Mesendoderm (in vitro differentiated cells): ENCODE results near the gene KDM7A.

Experiments used
- DNase-seq: peaks from one replicate; pipeline ENCODE4 v3.0.0; 2013
- H2AK5ac ChIP-seq: 2 replicates; pipeline ENCODE4 v1.6.1; 2013; ENCODE audit warnings: low read length, inconsistent platforms
- H2BK120ac ChIP-seq: 2 replicates; pipeline ENCODE4 v1.6.1; 2013; ENCODE audit warnings: low read depth, mild to moderate bottlenecking, low read length, moderate library complexity, mixed read lengths
- H2BK15ac ChIP-seq: replicated peaks from 2 replicates; pipeline ENCODE4 v1.6.1; 2013; ENCODE audit warnings: low read depth, mild to moderate bottlenecking, moderate library complexity
- H2BK5ac ChIP-seq: 2 replicates; pipeline ENCODE4 v1.6.1; 2013; ENCODE audit warnings: low read length, inconsistent platforms
- H3K18ac ChIP-seq: 2 replicates; pipeline ENCODE4 v1.6.1; 2013; ENCODE audit warnings: mild to moderate bottlenecking, low read length, mixed read lengths
- H3K23ac ChIP-seq: one replicate; pipeline ENCODE4 v1.6.1; 2013; ENCODE audit warnings: low read length
- H3K27ac ChIP-seq: 2 replicates; pipeline ENCODE4 v1.5.1; 2013; ENCODE audit warnings: low read depth, mild to moderate bottlenecking, inconsistent platforms, low read length, moderate library complexity
- H3K27me3 ChIP-seq: 2 replicates; pipeline ENCODE4 v1.6.1; 2013; ENCODE audit warnings: low read length, control low read depth, mild to moderate bottlenecking, inconsistent platforms; ENCODE audit not compliant: insufficient read depth, poor library complexity
- H3K36me3 ChIP-seq: 2 replicates; pipeline ENCODE4 v1.6.1; 2013; ENCODE audit warnings: low read length, inconsistent platforms; ENCODE audit not compliant: control insufficient read depth, insufficient read depth
- H3K4ac ChIP-seq: one replicate; pipeline ENCODE4 v1.6.1; 2013; ENCODE audit warnings: low read depth, mild to moderate bottlenecking, low read length, moderate library complexity
- H3K4me1 ChIP-seq: 2 replicates; pipeline ENCODE4 v1.6.1; 2013; ENCODE audit warnings: low read depth, low read length, inconsistent platforms; ENCODE audit not compliant: control insufficient read depth
- H3K4me2 ChIP-seq: 2 replicates; pipeline ENCODE4 v1.6.1; 2013; ENCODE audit warnings: low read length
- H3K4me3 ChIP-seq: 2 replicates; pipeline ENCODE4 v1.5.1; 2013; ENCODE audit warnings: mild to moderate bottlenecking, low read length
- H3K56ac ChIP-seq: one replicate; pipeline ENCODE4 v1.6.1; 2013; ENCODE audit warnings: low read length
- H3K79me1 ChIP-seq: 2 replicates; pipeline ENCODE4 v1.6.1; 2013; ENCODE audit warnings: low read length, inconsistent platforms
- H3K79me2 ChIP-seq: 2 replicates; pipeline ENCODE4 v1.6.1; 2013; ENCODE audit warnings: mild to moderate bottlenecking, low read length; ENCODE audit not compliant: control insufficient read depth, insufficient read depth
- H3K9ac ChIP-seq: 2 replicates; pipeline ENCODE4 v1.6.1; 2013; ENCODE audit warnings: low read length, inconsistent platforms
- H4K5ac ChIP-seq: one replicate; pipeline ENCODE4 v1.6.1; 2013; ENCODE audit warnings: low read length
- H4K8ac ChIP-seq: one replicate; pipeline ENCODE4 v1.6.1; 2013; ENCODE audit warnings: low read depth, mild to moderate bottlenecking, control low read depth, low read length, moderate library complexity
- WGBS: extraction: QIAGEN DNeasy Blood & Tissue Kit; methylation state at CpG from one replicate; pipeline ENCODE4 v1.1.7; 2013; ENCODE audit warnings: low lambda C conversion rate, missing lambda C conversion rate; ENCODE audit not compliant: insufficient coverage; ENCODE audit errors: extremely low coverage; 5-methylcytosine and 5-hydroxymethylcytosine counted together

The KDM7A gene

DNA sequence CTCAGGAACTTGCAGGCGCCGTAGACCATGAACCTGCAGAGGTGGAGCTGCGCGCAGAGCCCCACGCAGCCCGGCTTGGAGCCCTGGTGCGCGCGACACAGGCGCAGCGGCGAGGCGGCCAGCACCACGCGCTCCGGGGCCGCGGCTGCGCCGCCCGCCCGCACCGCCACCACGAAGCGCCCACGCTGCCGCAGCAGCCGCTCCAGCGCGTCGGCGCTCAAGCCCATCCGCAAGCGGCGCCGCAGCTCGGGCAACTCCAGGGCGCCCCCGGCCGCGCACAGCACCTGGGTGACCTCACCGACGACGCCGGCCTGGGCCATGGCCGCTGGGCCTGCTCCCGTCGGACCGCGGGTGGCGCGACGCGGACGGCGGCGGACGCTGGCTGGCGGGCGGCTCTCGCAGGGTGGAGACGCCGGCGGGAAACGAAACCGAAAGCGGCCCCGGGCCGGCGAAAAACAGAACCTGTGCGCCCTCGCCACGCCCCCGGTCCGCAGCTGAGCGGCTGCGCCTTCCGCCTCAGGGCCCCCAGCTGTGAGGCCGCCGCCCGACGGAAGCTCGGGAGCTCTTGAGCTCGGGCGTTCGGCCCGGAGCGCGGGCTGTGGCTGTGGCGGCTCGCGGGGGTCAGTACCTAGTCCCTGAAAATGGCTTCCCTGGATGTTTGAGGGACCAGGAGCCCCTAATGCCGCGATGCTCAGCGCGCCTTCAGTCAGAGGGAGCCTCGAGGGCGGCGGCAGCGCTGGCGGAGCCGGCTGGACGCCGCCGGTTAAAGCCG lies 114.1 kb downstream of the KDM7A start, which contains the start of gene PARP12:
PARP12 (minus strand) TSS at position 424 of the 772 bp plus-strand sequence; CDS start at position 320, 104 bp downstream.
- H2BK15ac ChIP-seq = no peak within 1 kb of the TSS
- H4K8ac ChIP-seq = no peak within 1 kb of the TSS

DNA sequence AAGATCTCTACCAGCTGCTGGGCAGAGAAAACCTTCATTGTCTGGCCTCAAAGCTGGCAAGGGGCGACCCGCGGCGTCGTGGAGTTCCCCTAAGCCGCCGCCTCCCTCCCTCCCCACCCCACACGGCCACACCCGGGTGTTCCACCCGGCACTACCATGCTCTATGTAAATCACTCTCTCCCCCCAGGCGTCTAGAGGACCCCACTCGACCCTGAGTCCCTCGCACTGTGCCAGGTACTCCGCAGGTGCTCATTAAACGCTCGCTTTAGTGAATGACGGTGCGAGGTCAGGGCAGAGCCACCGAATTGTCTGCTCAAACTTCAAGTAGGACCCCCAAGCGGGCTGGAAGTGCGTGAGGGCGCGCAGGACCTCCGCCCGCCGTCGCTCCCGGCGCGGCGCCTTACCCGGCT lies 114.7 kb downstream of the KDM7A start:
- Histone ChIP-seq H3K4me3 (no peak overlapping the region), H3K36me3 (no peaks in the 10 kb centered on the region), H3K79me1 (no peaks in the 10 kb centered on the region), H4K5ac (no peak overlapping the region), H3K79me2 (no peaks in the 10 kb centered on the region), H3K9ac (peak overlapping the region; percentile 62), H3K18ac (peak overlapping the region; percentile 11), H2BK5ac (no peak overlapping the region), H3K4me1 (no peaks in the 10 kb centered on the region), H2AK5ac (no peak overlapping the region), H3K27ac (no peak overlapping the region), H3K4me2 (peak overlapping the region; percentile 70), H4K8ac (no peak overlapping the region), H3K56ac (peak overlapping the region; percentile 88), H2BK120ac (no peak overlapping the region), H3K23ac (no peak overlapping the region), H2BK15ac (no peak overlapping the region), H3K4ac (no peak overlapping the region), H3K27me3 (peaks cover 4% of the 10 kb centered on the region)
- DNase-seq = no peak
- WGBS = no CpG with 5 or more reads among the region's 32 CpGs

More for the DNA sequence above, 114.1 kb downstream of the KDM7A start, which contains the start of gene PARP12:
- peak within 1 kb of the TSS; percentile 88 for H3K56ac ChIP-seq
- H3K4me2 ChIP-seq = peak within 1 kb of the TSS; percentile 70
- no peak within 1 kb of the TSS for H3K23ac ChIP-seq
- no peak within 1 kb of the TSS for H3K4ac ChIP-seq
- H3K4me1 ChIP-seq = no peaks in the 10 kb centered on the region
- no peaks in the 10 kb centered on the region for H3K79me2 ChIP-seq
- no peak within 1 kb of the TSS for H4K5ac ChIP-seq
- peak; percentile 74 for DNase-seq
- no peaks in the 10 kb centered on the region for H3K79me1 ChIP-seq
- peak within 1 kb of the TSS; percentile 43 for H3K18ac ChIP-seq
- H2BK120ac ChIP-seq = no peak within 1 kb of the TSS
- H3K27ac ChIP-seq = no peak within 1 kb of the TSS
- peak within 1 kb of the TSS; percentile 32 for H3K4me3 ChIP-seq
- no peak within 1 kb of the TSS for H2BK5ac ChIP-seq
- peak within 1 kb of the TSS; percentile 62 for H3K9ac ChIP-seq
- no CpG with 5 or more reads among the region's 106 CpGs for WGBS
- peaks cover 4% of the 10 kb centered on the region for H3K27me3 ChIP-seq
- no peaks in the 10 kb centered on the region for H3K36me3 ChIP-seq
- H2AK5ac ChIP-seq = no peak within 1 kb of the TSS

DNA sequence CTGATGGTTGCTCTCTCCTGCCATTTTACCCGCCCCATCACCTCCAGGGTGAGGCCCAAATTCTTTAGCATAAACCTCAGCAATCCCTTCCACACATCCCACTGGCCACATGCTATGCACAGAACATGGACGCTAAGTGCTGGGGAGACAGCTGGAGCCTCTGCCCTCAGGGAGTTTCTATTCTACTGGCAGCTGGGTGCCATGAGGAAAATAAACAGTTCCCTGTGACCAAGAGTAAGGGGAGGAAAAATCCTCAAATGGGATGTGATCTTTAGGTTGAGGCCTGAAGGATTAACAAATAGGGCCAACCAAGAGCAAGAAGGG lies 115.2 kb downstream of the KDM7A start:
- no peaks in the 10 kb centered on the region for H3K4me1 ChIP-seq
- H3K27ac ChIP-seq = no peak overlapping the region
- no peak overlapping the region for H3K56ac ChIP-seq
- H3K79me1 ChIP-seq = no peaks in the 10 kb centered on the region
- no CpG with 5 or more reads among the region's 2 CpGs for WGBS
- H4K8ac ChIP-seq = no peak overlapping the region
- H3K4ac ChIP-seq = no peak overlapping the region
- no peak overlapping the region for H2BK120ac ChIP-seq
- peaks cover 4% of the 10 kb centered on the region for H3K27me3 ChIP-seq
- no peak overlapping the region for H2AK5ac ChIP-seq
- no peak overlapping the region for H2BK15ac ChIP-seq
- H3K4me2 ChIP-seq = no peak overlapping the region
- H3K18ac ChIP-seq = no peak overlapping the region
- H3K4me3 ChIP-seq = no peak overlapping the region
- no peak for DNase-seq
- H3K9ac ChIP-seq = no peak overlapping the region
- no peaks in the 10 kb centered on the region for H3K79me2 ChIP-seq
- no peak overlapping the region for H4K5ac ChIP-seq
- no peaks in the 10 kb centered on the region for H3K36me3 ChIP-seq
- no peak overlapping the region for H3K23ac ChIP-seq
- H2BK5ac ChIP-seq = no peak overlapping the region

DNA sequence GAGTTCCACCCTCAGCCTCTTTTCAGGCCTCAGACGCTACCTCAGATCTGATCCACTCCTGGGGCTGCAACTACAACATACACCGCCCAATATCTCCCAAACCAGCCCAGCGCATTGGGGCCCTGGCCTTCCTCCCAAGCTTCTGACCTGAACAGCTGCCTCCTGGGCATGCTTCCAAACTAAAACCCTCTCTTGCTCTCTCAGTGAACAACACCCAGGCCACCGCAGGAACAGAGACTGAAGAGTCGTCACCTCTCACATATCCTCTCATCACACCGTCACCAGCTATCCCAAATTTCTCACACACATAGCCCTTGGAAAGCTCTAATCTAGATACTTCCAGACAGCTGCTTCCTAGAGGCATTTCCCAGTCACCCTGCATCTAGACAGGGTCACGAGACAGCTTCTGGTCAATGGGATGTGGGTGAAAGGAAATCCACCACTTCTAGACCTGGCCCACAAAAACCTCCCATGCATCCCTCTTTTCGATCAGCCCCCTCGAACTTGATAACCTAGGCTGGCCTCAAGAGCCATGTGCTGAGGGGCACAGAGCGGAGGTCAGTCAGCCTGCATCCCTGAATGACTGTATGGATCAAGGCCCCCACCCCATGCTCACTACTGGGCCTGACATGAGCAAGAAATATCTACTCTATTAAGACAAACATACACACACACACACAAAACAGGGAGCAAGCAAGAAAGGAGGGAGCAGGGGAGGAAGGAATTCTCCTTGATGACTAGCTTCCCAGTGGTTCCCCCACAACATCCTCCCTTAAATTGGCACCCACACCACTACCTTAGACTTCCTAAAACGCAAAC lies 115.8 kb downstream of the KDM7A start:
- no peak overlapping the region for H3K56ac ChIP-seq
- no peak overlapping the region for H3K27ac ChIP-seq
- H2BK120ac ChIP-seq = no peak overlapping the region
- no peak overlapping the region for H4K5ac ChIP-seq
- WGBS = no CpG with 5 or more reads among the region's 11 CpGs
- H3K18ac ChIP-seq = no peak overlapping the region
- no peak overlapping the region for H4K8ac ChIP-seq
- no peaks in the 10 kb centered on the region for H3K36me3 ChIP-seq
- no peaks in the 10 kb centered on the region for H3K79me1 ChIP-seq
- H3K79me2 ChIP-seq = no peaks in the 10 kb centered on the region
- H3K4ac ChIP-seq = no peak overlapping the region
- DNase-seq = no peak
- H3K23ac ChIP-seq = no peak overlapping the region
- H2AK5ac ChIP-seq = no peak overlapping the region
- H3K4me3 ChIP-seq = no peak overlapping the region
- H2BK5ac ChIP-seq = no peak overlapping the region
- H3K27me3 ChIP-seq = peaks cover 4% of the 10 kb centered on the region
- H3K4me2 ChIP-seq = no peak overlapping the region
- H3K4me1 ChIP-seq = no peaks in the 10 kb centered on the region
- H2BK15ac ChIP-seq = no peak overlapping the region
- no peak overlapping the region for H3K9ac ChIP-seq

DNA sequence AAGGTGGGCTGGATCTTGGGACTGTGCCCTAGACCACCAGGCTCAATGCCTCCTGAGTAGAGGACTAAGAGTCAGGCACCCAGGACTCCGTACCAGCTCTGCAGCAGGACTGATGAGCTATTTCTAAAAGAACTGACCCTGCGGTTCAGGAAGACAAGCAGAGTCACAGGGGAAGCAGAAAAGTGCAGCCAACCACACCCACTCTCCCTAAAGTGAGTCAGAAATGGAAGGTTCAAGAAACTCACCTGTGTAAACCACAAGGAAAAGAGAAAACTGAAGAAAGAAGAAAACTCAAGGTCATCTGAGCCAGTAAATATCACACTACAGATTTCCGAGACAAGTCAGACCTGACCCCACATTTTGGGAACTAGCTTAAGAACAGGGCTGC lies 116.5 kb downstream of the KDM7A start:
- H3K27me3 ChIP-seq = peaks cover 4% of the 10 kb centered on the region
- no peak overlapping the region for H3K9ac ChIP-seq

More for the DNA sequence above, 116.5 kb downstream of the KDM7A start:
- Histone ChIP-seq H3K79me2 (no peaks in the 10 kb centered on the region), H4K5ac (no peak overlapping the region), H2AK5ac (no peak overlapping the region), H2BK120ac (no peak overlapping the region), H3K23ac (no peak overlapping the region), H2BK5ac (no peak overlapping the region), H3K4me3 (no peak overlapping the region), H3K4ac (no peak overlapping the region), H3K18ac (no peak overlapping the region), H3K36me3 (no peaks in the 10 kb centered on the region), H3K79me1 (no peaks in the 10 kb centered on the region), H3K56ac (no peak overlapping the region), H3K4me2 (no peak overlapping the region), H3K27ac (no peak overlapping the region), H2BK15ac (no peak overlapping the region), H4K8ac (no peak overlapping the region), H3K4me1 (no peaks in the 10 kb centered on the region)
- no peak for DNase-seq
- WGBS = no CpG with 5 or more reads among the region's 3 CpGs
